Mucosa of descending colon (tissue), 3 donors: ENCODE measurements around the gene APLF. TPM values are rescaled to one million over a fixed set of nuclear protein-coding genes. Genes with fewer than 3 reads are reported as not detected.

Experiments used
- ATAC-seq: fragments of 200-7000 bp; cut with Tn5 transposase; one replicate; pipeline ENCODE4 v1.9.1; 2020; ENCODE audit warnings: mild to moderate bottlenecking, moderate library complexity
- DNase-seq, 3 donors: peaks; one replicate each; pipeline ENCODE4 v3.0.0-alpha.2; 2020
- H3K36me3 ChIP-seq: fragments of 200-600 bp; one replicate; pipeline ENCODE4 v1.8.0; 2021; ENCODE audit warnings: low read depth, mild to moderate bottlenecking
- H3K4me1 ChIP-seq: fragments of 200-600 bp; one replicate; pipeline ENCODE4 v1.8.0; 2021; ENCODE audit warnings: low read depth, mild to moderate bottlenecking
- H3K4me3 ChIP-seq: fragments of 200-600 bp; one replicate; pipeline ENCODE4 v1.8.0; 2021; ENCODE audit warnings: mild to moderate bottlenecking
- H3K9me3 ChIP-seq: fragments of 200-600 bp; one replicate; pipeline ENCODE4 v1.8.0; 2021; ENCODE audit warnings: mild to moderate bottlenecking
- CTCF ChIP-seq: fragments of 200-600 bp; IDR thresholded peaks from one replicate; pipeline ENCODE4 v1.8.0; 2022; ENCODE audit warnings: antibody characterized with exemption, mild to moderate bottlenecking
- intact Hi-C, 2 donors: fragments of 100-400 bp; cut with DNase I in 1 of 2; cut with micrococcal nuclease in 1 of 2; formaldehyde crosslinking; loops; one replicate each; pipeline versions ENCODE4 v1.11.0 to v1.11.1; 2022; cut with DNase I, micrococcal nuclease
- total RNA-seq, 3 donors: library from RNA; stranded (reverse); fragmentation: NEBNext Ultra II Directional in 2 of 3; extraction: Animal tissue kit (Norgen Biotek cat#: 25700) in 2 of 3; gene quantifications; one replicate each; pipeline versions ENCODE4 v1.2.1 to v1.2.4, GENCODE V29; 2021 to 2023
- donor health status: DM: no; HTN: no; CAD: no; lungs with moderate emphysema.
- donor health status: DM: no; HTN: no; CAD: no.
- donor health status: DM: no; HTN: yes; CAD: no.

APLF gene
- total RNA-seq, 3 donors from 2014 or later: 1.9 to 9.7 (median 2.7) TPM

- TF ChIP-seq CTCF: no peak
Measured at GRCh38 chr2:68500649-68501048, 33.3 kb downstream of the APLF start.

GRCh38 chr2:68501768-68502167 lies 34.4 kb downstream of the APLF start:
- Histone ChIP-seq H3K4me3 (no peak overlapping the region), H3K9me3 (peaks cover 1% of the 10 kb centered on the region)
- no peak for ATAC-seq

More at GRCh38 chr2:68500649-68501048, 33.3 kb downstream of the APLF start:
- ATAC-seq (no peak), DNase-seq (no peak)
- Histone ChIP-seq H3K36me3 (no peaks in the 10 kb centered on the region), H3K9me3 (peaks cover 12% of the 10 kb centered on the region), H3K4me1 (no peaks in the 10 kb centered on the region), H3K4me3 (no peak overlapping the region)
- intact Hi-C loops: no loop called here

GRCh38 chr2:68505603-68506159 lies 38.3 kb downstream of the APLF start:
- ATAC-seq: no peak
- intact Hi-C loops: no loop called here

More at GRCh38 chr2:68501768-68502167, 34.4 kb downstream of the APLF start:
- no peaks in the 10 kb centered on the region for H3K4me1 ChIP-seq
- no peak for TF ChIP-seq CTCF
- H3K36me3 ChIP-seq: no peaks in the 10 kb centered on the region
- DNase-seq: no peak
- intact Hi-C loops: no loop called here

GRCh38 chr2:68506170-68506569 lies 38.8 kb downstream of the APLF start:
- peak; percentile 15 for ATAC-seq
- TF ChIP-seq CTCF: no peak

More at GRCh38 chr2:68505603-68506159, 38.3 kb downstream of the APLF start:
- no peak for DNase-seq
- no peak for TF ChIP-seq CTCF
- Histone ChIP-seq H3K36me3 (no peaks in the 10 kb centered on the region), H3K9me3 (no peaks in the 10 kb centered on the region), H3K4me3 (no peak overlapping the region), H3K4me1 (no peaks in the 10 kb centered on the region)

GRCh38 chr2:68512326-68512725 lies 44.9 kb downstream of the APLF start:
- Histone ChIP-seq H3K4me3 (no peak overlapping the region), H3K36me3 (no peaks in the 10 kb centered on the region), H3K9me3 (no peaks in the 10 kb centered on the region), H3K4me1 (no peaks in the 10 kb centered on the region)
- intact Hi-C loops: no loop called here
- DNase-seq (no peak), ATAC-seq (no peak)
- TF ChIP-seq CTCF: no peak

More at GRCh38 chr2:68506170-68506569, 38.8 kb downstream of the APLF start:
- no peak overlapping the region for H3K4me3 ChIP-seq
- intact Hi-C loops: no loop called here
- no peaks in the 10 kb centered on the region for H3K36me3 ChIP-seq
- DNase-seq: no peak
- H3K9me3 ChIP-seq: no peaks in the 10 kb centered on the region
- H3K4me1 ChIP-seq: no peaks in the 10 kb centered on the region

- no peaks in the 10 kb centered on the region for H3K36me3 ChIP-seq
- no peaks in the 10 kb centered on the region for H3K4me1 ChIP-seq
- ATAC-seq: no peak
- no peaks in the 10 kb centered on the region for H3K9me3 ChIP-seq
- no peak overlapping the region for H3K4me3 ChIP-seq
- intact Hi-C loops: no loop called here
- TF ChIP-seq CTCF: no peak
- DNase-seq: no peak
Measured at GRCh38 chr2:68512966-68513365, 45.6 kb downstream of the APLF start.
